Astrocyte (in vitro differentiated cells and primary cell): ENCODE measurements around the gene PPP2R2C. TPM values are rescaled to one million over a fixed set of nuclear protein-coding genes. Genes with fewer than 3 reads are reported as not detected.

Experiments
- DNase-seq: peaks from one replicate; pipeline ENCODE4 v3.0.0-alpha.2; 2010; ENCODE audit warnings: low read depth
- FAIRE-seq: peaks from 2 replicates; lab custom pipeline; 2011; peaks lifted over from hg19 to GRCh38; lab: Jason Lieb, UNC
- H2AFZ ChIP-seq: 2 replicates; pipeline ENCODE4 v1.6.0; 2012; ENCODE audit warnings: low read depth, low read length, inconsistent platforms
- H3K27ac ChIP-seq: 2 replicates; pipeline ENCODE4 v1.5.1; 2011; ENCODE audit warnings: low read depth, low read length, inconsistent platforms
- H3K27me3 ChIP-seq: 2 replicates; pipeline ENCODE4 v1.6.0; 2011; ENCODE audit warnings: low read length, inconsistent platforms; ENCODE audit not compliant: insufficient read depth
- H3K36me3 ChIP-seq: 2 replicates; pipeline ENCODE4 v1.5.1; 2011; ENCODE audit warnings: low read length, inconsistent platforms; ENCODE audit not compliant: insufficient read depth
- H3K4me1 ChIP-seq: 2 replicates; pipeline ENCODE4 v1.5.1; 2011; ENCODE audit warnings: low read length, inconsistent platforms; ENCODE audit not compliant: insufficient read depth
- H3K4me2 ChIP-seq: 2 replicates; pipeline ENCODE4 v1.6.0; 2012; ENCODE audit warnings: low read length, inconsistent platforms
- H3K4me3 ChIP-seq: 2 replicates; pipeline ENCODE4 v1.5.1; 2011; ENCODE audit warnings: low read depth, mild to moderate bottlenecking, low read length, inconsistent platforms; ENCODE audit not compliant: insufficient read depth
- H3K79me2 ChIP-seq: 2 replicates; pipeline ENCODE4 v1.6.0; 2012; ENCODE audit warnings: mild to moderate bottlenecking, low read length, inconsistent platforms; ENCODE audit not compliant: insufficient read depth
- H3K9ac ChIP-seq: 2 replicates; pipeline ENCODE4 v1.6.0; 2012; ENCODE audit warnings: mild to moderate bottlenecking, low read length, inconsistent platforms
- H3K9me3 ChIP-seq: 2 replicates; pipeline ENCODE4 v1.5.1; 2012; ENCODE audit warnings: low read depth, mild to moderate bottlenecking, low read length, inconsistent platforms; ENCODE audit not compliant: insufficient read depth
- H4K20me1 ChIP-seq: 2 replicates; pipeline ENCODE4 v1.6.0; 2012; ENCODE audit warnings: low read length, inconsistent platforms; ENCODE audit not compliant: insufficient read depth
- H3K27ac Mint-ChIP-seq: one replicate; pipeline ENCODE4 v1.8.0; 2021; ENCODE audit warnings: mild to moderate bottlenecking, mixed read lengths; ENCODE audit not compliant: unreplicated experiment
- H3K27me3 Mint-ChIP-seq: one replicate; pipeline ENCODE4 v1.8.0; 2021; ENCODE audit warnings: low read depth, mixed read lengths; ENCODE audit not compliant: unreplicated experiment
- H3K36me3 Mint-ChIP-seq: one replicate; pipeline ENCODE4 v1.8.0; 2021; ENCODE audit warnings: low read depth, mixed read lengths; ENCODE audit not compliant: unreplicated experiment
- H3K4me1 Mint-ChIP-seq: one replicate; pipeline ENCODE4 v1.8.0; 2021; ENCODE audit warnings: low read depth, mixed read lengths; ENCODE audit not compliant: unreplicated experiment
- H3K4me3 Mint-ChIP-seq: one replicate; pipeline ENCODE4 v1.8.0; 2021; ENCODE audit warnings: mild to moderate bottlenecking, moderate library complexity, mixed read lengths; ENCODE audit not compliant: unreplicated experiment
- H3K9me3 Mint-ChIP-seq: one replicate; pipeline ENCODE4 v1.8.0; 2021; ENCODE audit warnings: mild to moderate bottlenecking, mixed read lengths; ENCODE audit not compliant: unreplicated experiment
- EZH2 ChIP-seq: IDR thresholded peaks from 2 replicates; pipeline ENCODE4 v1.6.1; 2012; ENCODE audit warnings: mild to moderate bottlenecking, low read length, inconsistent platforms; ENCODE audit not compliant: insufficient read depth
- total RNA-seq: library from RNA; stranded (reverse); gene quantifications from 2 replicates; pipeline ENCODE4 v1.2.1, GENCODE V29; 2021
- TF ChIP-seq, protein P1 (sequence below): IDR thresholded peaks from 2 replicates; pipeline ENCODE4 v1.5.1; 2011; ENCODE audit warnings: low read depth, mild to moderate bottlenecking, inconsistent platforms, low read length, moderate library complexity; ENCODE audit not compliant: insufficient read depth

PPP2R2C gene
- total RNA-seq, 1 donor from 2014 or later, result 1.1 TPM

DNA sequence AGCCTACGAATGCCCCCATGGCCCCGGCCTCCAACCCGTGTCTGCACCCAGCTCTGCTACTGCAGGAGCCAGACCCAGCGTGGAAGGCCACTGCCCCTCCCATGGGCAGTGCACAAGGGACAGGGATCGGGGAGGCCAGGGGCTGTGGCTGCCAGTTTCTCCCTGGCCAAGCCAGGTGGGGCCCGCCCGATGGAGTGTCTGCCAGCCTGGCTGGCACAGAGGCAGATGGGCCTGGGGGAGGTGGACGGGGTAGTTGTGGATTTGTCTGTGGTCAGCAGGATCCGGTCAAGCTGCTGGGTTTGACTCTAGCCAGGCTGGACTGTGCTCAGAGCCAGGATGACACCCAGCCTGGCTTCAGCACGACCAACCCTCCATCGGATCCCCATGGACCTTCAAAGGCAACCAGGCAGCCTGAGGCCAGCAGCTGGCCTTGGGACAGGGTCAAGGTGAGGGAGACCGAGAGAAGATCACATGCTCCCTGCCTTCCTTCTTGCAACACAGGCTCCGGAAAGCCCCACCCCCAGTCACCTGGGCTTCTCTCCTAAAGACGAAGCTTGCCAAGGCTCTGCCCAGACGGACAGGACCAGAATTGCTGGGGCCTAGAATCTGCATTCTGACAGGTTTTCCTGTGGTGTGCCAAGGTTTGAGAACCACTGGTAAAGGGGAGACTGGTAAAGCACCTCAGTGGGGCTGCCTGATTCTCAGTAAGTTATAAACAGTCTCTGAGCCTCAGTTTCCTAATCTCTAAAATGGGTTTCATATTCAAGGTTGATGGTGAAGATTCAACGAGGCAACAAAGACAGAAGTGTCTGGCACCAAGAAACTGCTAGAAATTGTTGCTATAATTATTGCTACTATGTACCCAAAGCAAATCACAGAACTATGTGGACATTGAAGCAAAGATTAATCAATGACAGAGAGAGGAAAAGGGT lies 78.6 kb downstream of the PPP2R2C start:
- FAIRE-seq, result no peak

DNA sequence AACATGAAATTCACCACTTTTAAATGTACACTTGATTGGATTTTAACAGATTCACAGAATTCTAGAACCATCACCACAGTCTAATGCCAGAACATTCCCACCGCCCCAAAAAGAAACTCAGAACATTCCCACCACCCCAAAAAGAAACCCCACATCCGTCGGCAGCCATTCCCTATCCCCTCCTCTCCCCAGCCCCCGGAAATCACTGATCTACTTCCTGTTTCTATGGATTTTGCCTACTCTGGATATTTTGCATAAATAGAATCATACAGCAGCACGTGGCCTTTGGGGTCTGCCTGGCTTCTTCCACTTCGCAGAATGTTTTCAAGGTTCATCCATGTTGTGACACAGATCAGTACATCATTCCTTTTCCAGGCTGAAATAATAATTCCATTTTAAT lies 79.3 kb downstream of the PPP2R2C start:
- Histone ChIP-seq H4K20me1 (no peaks in the 10 kb centered on the region), H3K9ac (no peak overlapping the region), H3K27ac (no peak overlapping the region), H3K4me2 (no peak overlapping the region), H3K36me3 (no peaks in the 10 kb centered on the region), H3K27me3 (peaks cover 9% of the 10 kb centered on the region), H3K4me1 (no peaks in the 10 kb centered on the region), H3K79me2 (no peaks in the 10 kb centered on the region), H3K9me3 (no peaks in the 10 kb centered on the region), H3K4me3 (no peak overlapping the region), H2AFZ (no peak overlapping the region)
- FAIRE-seq (no peak), DNase-seq (no peak)
- Mint-ChIP-seq H3K4me1 (no peaks in the 10 kb centered on the region), H3K9me3 (no peaks in the 10 kb centered on the region), H3K4me3 (no peak overlapping the region), H3K27me3 (peaks cover 51% of the 10 kb centered on the region), H3K36me3 (no peaks in the 10 kb centered on the region), H3K27ac (no peak overlapping the region)
- no peak for TF ChIP-seq EZH2

More for the DNA sequence above, 78.6 kb downstream of the PPP2R2C start:
- H3K4me2 ChIP-seq, result no peak overlapping the region
- no peak overlapping the region for H3K27ac Mint-ChIP-seq
- no peaks in the 10 kb centered on the region for H3K36me3 Mint-ChIP-seq
- H3K27me3 Mint-ChIP-seq, result peaks cover 47% of the 10 kb centered on the region
- H3K9ac ChIP-seq, result no peak overlapping the region
- TF ChIP-seq, protein P1, sequence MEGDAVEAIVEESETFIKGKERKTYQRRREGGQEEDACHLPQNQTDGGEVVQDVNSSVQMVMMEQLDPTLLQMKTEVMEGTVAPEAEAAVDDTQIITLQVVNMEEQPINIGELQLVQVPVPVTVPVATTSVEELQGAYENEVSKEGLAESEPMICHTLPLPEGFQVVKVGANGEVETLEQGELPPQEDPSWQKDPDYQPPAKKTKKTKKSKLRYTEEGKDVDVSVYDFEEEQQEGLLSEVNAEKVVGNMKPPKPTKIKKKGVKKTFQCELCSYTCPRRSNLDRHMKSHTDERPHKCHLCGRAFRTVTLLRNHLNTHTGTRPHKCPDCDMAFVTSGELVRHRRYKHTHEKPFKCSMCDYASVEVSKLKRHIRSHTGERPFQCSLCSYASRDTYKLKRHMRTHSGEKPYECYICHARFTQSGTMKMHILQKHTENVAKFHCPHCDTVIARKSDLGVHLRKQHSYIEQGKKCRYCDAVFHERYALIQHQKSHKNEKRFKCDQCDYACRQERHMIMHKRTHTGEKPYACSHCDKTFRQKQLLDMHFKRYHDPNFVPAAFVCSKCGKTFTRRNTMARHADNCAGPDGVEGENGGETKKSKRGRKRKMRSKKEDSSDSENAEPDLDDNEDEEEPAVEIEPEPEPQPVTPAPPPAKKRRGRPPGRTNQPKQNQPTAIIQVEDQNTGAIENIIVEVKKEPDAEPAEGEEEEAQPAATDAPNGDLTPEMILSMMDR, result no peak
- TF ChIP-seq EZH2, result no peak
- H3K4me3 Mint-ChIP-seq, result no peak overlapping the region
- no peaks in the 10 kb centered on the region for H3K9me3 ChIP-seq
- no peaks in the 10 kb centered on the region for H3K4me1 ChIP-seq
- DNase-seq, result no peak
- H3K27me3 ChIP-seq, result peaks cover 14% of the 10 kb centered on the region
- H3K36me3 ChIP-seq, result no peaks in the 10 kb centered on the region
- H3K4me3 ChIP-seq, result no peak overlapping the region
- H4K20me1 ChIP-seq, result no peaks in the 10 kb centered on the region
- H3K27ac ChIP-seq, result no peak overlapping the region
- H3K9me3 Mint-ChIP-seq, result no peaks in the 10 kb centered on the region
- H3K4me1 Mint-ChIP-seq, result no peaks in the 10 kb centered on the region
- no peaks in the 10 kb centered on the region for H3K79me2 ChIP-seq
- H2AFZ ChIP-seq, result no peak overlapping the region

DNA sequence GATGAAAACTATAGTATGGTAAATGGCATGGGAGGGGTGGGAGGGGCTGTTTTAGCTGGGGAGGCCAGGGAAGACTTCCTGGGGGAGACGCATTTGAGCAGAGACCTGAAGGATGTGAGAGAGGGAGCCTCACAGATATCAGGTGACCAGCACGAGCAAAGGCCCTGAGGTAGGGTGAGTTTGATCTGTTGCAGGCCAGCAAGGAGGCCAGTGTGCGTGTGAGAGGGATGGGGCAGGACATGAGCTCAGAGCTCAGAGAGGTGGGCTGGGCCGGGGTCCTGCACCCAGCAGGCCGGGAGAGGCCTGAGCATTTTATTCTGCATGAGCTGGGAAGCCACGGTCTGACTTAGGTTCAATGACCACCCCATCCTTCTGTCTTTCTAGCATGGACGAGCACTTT lies 80.0 kb downstream of the PPP2R2C start:
- no peak for TF ChIP-seq EZH2
- TF ChIP-seq, protein P1, result no peak
- no peak overlapping the region for H3K27ac ChIP-seq
- H3K79me2 ChIP-seq, result no peaks in the 10 kb centered on the region
- no peaks in the 10 kb centered on the region for H3K9me3 ChIP-seq
- H3K36me3 ChIP-seq, result no peaks in the 10 kb centered on the region
- H4K20me1 ChIP-seq, result no peaks in the 10 kb centered on the region
- no peak for DNase-seq
- H3K4me2 ChIP-seq, result no peak overlapping the region
- Mint-ChIP-seq H3K27ac (no peak overlapping the region), H3K4me3 (no peak overlapping the region), H3K9me3 (no peaks in the 10 kb centered on the region), H3K36me3 (no peaks in the 10 kb centered on the region), H3K27me3 (peaks cover 58% of the 10 kb centered on the region), H3K4me1 (no peaks in the 10 kb centered on the region)
- H3K27me3 ChIP-seq, result peaks cover 6% of the 10 kb centered on the region
- H3K4me3 ChIP-seq, result no peak overlapping the region
- H2AFZ ChIP-seq, result no peak overlapping the region
- no peaks in the 10 kb centered on the region for H3K4me1 ChIP-seq
- FAIRE-seq, result no peak
- no peak overlapping the region for H3K9ac ChIP-seq
